RWPE1 (cell line): ENCODE measurements around the gene ABLIM3.

ENCODE experiments used
- CTCF ChIA-PET: fragments of 350-600 bp; sonication (Branson Sonifier 250); formaldehyde crosslinking; extraction: SDS; loops from one replicate; lab custom pipeline; 2021; lab: Yijun Ruan, JAX
- POLR2A ChIA-PET: fragments of 400-600 bp; formaldehyde crosslinking; extraction: SDS; loops from one replicate; lab custom pipeline; 2020; ENCODE audit warnings: antibody characterized with exemption; ENCODE audit not compliant: low non-redundant PET; lab: Yijun Ruan, JAX
- DNase-seq: peaks from one replicate; pipeline ENCODE4 v3.0.0; 2012; ENCODE audit warnings: low spot score
- H3K27ac ChIP-seq: fragments of 450-650 bp; 2 replicates; pipeline ENCODE4 v1.5.1; 2017
- CTCF ChIP-seq: fragments of 450-650 bp; conservative IDR thresholded peaks from 2 replicates; pipeline ENCODE4 v1.5.1; 2017; ENCODE audit warnings: low read depth, mild to moderate bottlenecking

The ABLIM3 gene

DNA sequence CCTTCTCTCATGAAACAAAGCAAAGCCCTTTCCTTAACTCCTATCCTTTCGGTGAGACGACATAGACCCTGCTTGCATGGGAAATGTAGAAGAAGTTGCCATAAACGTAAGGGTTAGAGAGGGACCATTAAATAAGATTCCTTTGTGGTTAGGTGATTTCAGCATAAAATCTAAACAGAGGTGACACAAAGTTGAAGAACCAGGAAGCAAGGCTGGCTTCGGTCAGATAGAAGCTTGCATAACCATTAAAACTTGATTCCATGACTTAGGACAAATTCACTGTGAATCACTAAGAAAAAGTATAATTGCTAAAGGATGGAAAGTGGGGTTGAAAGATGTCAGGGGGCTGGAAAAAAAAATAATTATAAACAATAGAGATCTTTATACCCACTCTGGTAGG, 30.9 kb upstream of the ABLIM3 start:
- no peak overlapping the region for H3K27ac ChIP-seq
- CTCF ChIA-PET, result interaction anchor here (0.7 to 0.9 kb wide), 2 partner anchors 75 to 666 kb away, joined by 3 to 6 read pairs; no protein-coding TSS in a partner anchor
- POLR2A ChIA-PET, result no interaction called here
- TF ChIP-seq CTCF, result no peak
- no peak for DNase-seq

GRCh38 chr5:149113669-149114068, 27.6 kb upstream of the ABLIM3 start:
- ChIA-PET CTCF (interaction anchor here (1.0 to 1.7 kb wide), 3 partner anchors 51 to 383 kb away, joined by 3 to 5 read pairs (median 4); partner anchors contain the start of gene SH3TC2), POLR2A (no interaction called here)
- peak; percentile 68 for DNase-seq
- peak overlapping the region; percentile 58; the same call in 1 of the 2 replicates for H3K27ac ChIP-seq
- no peak for TF ChIP-seq CTCF

DNA sequence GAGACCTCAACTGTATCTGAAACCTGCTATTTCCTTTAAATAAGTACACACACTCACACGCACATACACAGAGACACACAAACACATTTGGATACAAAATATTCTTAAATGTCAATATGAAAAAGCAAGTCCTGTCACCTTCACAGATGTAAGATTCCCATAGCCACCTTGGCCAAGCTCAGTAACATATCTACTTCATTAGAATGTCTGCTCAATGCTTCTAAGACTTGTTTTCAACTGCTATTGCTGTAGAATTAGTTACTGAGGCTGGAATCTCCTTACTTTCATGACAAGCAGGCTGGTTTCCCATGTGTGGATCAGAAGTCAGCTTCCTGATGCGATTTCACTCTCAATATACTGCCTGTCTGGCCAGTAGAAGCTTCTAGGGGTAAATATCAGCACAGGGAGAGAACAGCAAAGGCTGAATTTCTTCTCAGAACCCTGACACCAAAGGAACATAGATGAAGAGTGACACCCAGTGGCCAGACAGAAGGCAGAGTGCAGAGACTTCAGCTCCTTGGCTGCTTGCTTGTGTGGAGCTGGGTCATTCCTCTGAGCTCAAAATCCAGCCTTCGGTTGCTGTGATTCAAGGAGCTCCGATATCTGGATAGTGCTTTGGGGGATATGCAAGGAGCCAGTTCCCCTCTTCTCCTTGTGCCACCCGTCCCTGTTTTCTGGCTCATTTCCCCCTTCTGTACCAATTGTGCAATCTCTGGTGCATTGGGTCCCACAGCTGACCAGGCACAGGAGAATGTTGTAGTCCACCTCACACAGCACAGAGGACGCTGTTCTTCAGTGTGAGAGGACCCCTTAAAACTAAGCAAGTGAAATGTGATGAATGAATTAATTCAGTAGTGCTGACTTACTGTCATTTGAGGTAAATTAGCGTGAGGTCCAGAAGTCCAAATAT, 26.6 kb upstream of the ABLIM3 start:
- POLR2A ChIA-PET, result no interaction called here
- H3K27ac ChIP-seq, result no peak overlapping the region; the same call in 1 of the 2 replicates
- peak; percentile 90 for TF ChIP-seq CTCF
- CTCF ChIA-PET, result interaction anchor here (0.5 to 2.3 kb wide), 42 partner anchors 9 to 951 kb away, joined by 3 to 44 read pairs (median 4); partner anchors contain the start of gene SH3TC2
- DNase-seq, result peak; percentile 75

- CTCF ChIA-PET, result interaction anchor here (0.8 to 1.4 kb wide), 5 partner anchors 12 to 387 kb away, joined by 3 to 5 read pairs (median 5); no protein-coding TSS in a partner anchor
- H3K27ac ChIP-seq, result no peak overlapping the region
- DNase-seq, result no peak
- POLR2A ChIA-PET, result no interaction called here
- TF ChIP-seq CTCF, result no peak
These were observed 23.3 kb upstream of the ABLIM3 start for GRCh38 chr5:149117970-149118369.

- ChIA-PET CTCF (interaction anchor here (1.4 kb wide), 2 partner anchors 12 to 110 kb away, joined by 5 read pairs; no protein-coding TSS in a partner anchor), POLR2A (no interaction called here)
- DNase-seq, result no peak
- no peak overlapping the region for H3K27ac ChIP-seq
- TF ChIP-seq CTCF, result no peak
These were observed 22.8 kb upstream of the ABLIM3 start for GRCh38 chr5:149118463-149118862.

DNA sequence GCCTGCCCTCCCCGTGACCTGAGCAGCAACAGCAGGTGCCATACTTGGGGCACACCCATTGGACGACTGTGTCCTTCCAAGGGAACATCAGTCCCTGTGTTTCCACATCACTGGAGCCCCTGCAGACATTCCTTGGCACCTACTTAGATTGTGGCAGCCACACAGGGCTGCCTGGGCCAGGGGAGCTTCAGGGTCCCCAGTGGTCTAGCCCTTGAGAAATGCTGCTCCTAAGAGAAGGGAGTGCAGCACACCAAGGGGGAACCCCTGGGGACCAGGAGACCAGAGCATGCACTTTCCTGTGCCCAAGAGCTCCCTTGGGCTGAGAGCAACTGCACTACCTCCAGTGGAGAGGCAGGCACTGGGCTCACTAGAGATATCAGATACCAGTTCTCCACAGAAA, 20.1 kb upstream of the ABLIM3 start:
- POLR2A ChIA-PET, result no interaction called here
- CTCF ChIA-PET, result interaction anchor here (0.6 kb wide), 1 partner anchor 8 kb away, joined by 3 read pairs; no protein-coding TSS in a partner anchor
- no peak overlapping the region for H3K27ac ChIP-seq
- no peak for DNase-seq
- no peak for TF ChIP-seq CTCF
